Measurements from ENCODE around the gene MND1.

Gene MND1

DNA sequence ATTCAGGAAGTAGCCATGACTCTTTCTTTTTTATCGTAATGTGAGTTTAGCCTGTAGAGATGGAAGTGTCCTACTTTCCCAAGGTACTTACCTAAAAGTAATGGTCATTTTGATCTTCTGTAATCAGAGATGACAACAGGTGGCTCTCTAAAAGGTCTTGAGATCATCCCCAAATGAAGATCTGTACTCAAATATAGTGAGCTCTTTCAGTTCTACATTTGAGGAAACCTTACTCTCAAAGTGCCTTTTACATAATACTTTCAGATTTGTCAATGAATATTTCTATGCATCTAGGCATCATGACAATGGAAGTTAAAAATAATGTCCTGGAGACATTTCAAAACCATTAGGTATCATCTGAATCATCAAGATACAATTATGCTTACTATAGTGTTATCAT is 17.2 kb upstream of the MND1 start:
- Histone ChIP-seq H3K27ac (ENCODE audit: low read length) (no peak overlapping the region), H3K27me3 (ENCODE audit: insufficient read depth, low read length) (no peaks in the 10 kb centered on the region), H3K9me3 (ENCODE audit: insufficient read depth, low read depth, low read length) (no peaks in the 10 kb centered on the region), H3K36me3 (ENCODE audit: insufficient read depth, low read depth, low read length) (peaks cover 78% of the 10 kb centered on the region), H3K9ac (ENCODE audit: low read depth, low read length) (no peak overlapping the region), H3K4me1 (ENCODE audit: insufficient read depth, low read length) (no peaks in the 10 kb centered on the region), H3K4me3 (ENCODE audit: low read length) (no peak overlapping the region)

DNA sequence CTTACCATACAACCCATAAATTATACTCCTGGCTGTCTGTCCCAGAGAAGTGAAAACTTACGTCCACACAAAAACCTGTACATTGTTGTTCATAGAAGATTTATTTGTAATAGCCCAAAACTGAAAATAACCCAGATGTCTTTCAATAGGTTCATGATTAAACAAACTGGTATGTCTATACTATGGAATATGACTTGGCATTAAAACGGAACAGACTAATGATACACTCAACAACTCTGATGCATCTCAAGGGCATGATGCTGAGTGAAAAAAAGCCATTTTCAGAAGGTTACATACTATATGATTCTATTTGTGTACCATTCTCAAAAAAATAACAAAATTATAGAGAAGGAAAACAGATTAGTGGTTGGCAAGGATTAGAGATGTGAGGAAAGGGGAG is 11.6 kb upstream of the MND1 start:
- Histone ChIP-seq H3K9me3 (ENCODE audit: insufficient read depth, low read depth, low read length) (no peaks in the 10 kb centered on the region), H3K36me3 (ENCODE audit: insufficient read depth, low read depth, low read length) (peaks cover 76% of the 10 kb centered on the region), H3K27me3 (ENCODE audit: insufficient read depth, low read length) (no peaks in the 10 kb centered on the region), H3K4me1 (ENCODE audit: insufficient read depth, low read length) (peaks cover 6% of the 10 kb centered on the region; the same call in 1 of the 2 replicates), H3K27ac (ENCODE audit: low read length) (no peak overlapping the region), H3K9ac (ENCODE audit: low read depth, low read length) (no peak overlapping the region), H3K4me3 (ENCODE audit: low read length) (no peak overlapping the region)

DNA sequence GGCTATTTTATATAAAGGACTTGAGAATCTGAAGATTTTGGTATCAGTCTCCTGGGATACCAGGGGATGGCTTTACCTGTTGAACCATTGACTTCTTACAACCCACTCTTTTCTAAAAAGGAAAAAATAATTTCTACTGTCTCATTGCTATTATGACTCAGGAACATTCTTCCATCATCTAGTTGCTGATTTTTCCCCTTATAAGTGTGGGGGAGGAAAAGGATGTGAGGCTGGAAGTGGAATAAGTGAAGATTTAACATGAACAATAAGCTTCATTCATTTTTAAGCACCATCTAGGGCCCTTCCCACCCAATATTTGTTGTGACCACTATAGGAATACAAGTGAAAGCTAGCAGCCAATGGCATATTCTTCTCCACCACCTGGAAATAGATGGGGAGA is 10.6 kb upstream of the MND1 start:
- Histone ChIP-seq H3K9me3 (ENCODE audit: insufficient read depth, low read depth, low read length) (no peaks in the 10 kb centered on the region), H3K36me3 (ENCODE audit: insufficient read depth, low read depth, low read length) (peaks cover 69% of the 10 kb centered on the region), H3K27ac (ENCODE audit: low read length) (no peak overlapping the region)

DNA sequence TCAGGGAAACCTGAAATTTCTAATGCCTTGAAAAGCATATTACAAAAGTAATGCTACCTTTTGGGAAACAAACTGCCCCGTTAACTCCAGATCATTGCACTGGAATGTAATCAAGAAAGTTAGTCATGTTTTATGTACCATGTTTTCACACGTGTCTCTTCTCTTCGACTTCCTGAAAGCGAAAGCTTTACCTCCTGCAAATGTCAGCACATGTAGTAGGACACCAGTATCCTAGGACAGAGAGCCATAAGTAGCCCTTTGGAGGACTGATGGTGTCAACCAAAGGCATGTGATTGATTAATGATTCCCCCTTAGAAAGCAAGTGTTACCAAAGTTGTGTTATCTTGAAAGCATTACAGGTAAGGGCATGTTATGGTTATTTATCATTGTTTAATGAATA is 8.8 kb upstream of the MND1 start:
- Histone ChIP-seq H3K4me1 (ENCODE audit: insufficient read depth, low read length) (peaks cover 6% of the 10 kb centered on the region; the same call in 1 of the 2 replicates), H3K9ac (ENCODE audit: low read depth, low read length) (no peak overlapping the region), H3K27ac (ENCODE audit: low read length) (no peak overlapping the region), H3K27me3 (ENCODE audit: insufficient read depth, low read length) (no peaks in the 10 kb centered on the region), H3K4me3 (ENCODE audit: low read length) (no peak overlapping the region), H3K36me3 (ENCODE audit: insufficient read depth, low read depth, low read length) (peaks cover 62% of the 10 kb centered on the region; the same call in 1 of the 2 replicates), H3K9me3 (ENCODE audit: insufficient read depth, low read depth, low read length) (no peaks in the 10 kb centered on the region)

More for the DNA sequence above, 10.6 kb upstream of the MND1 start:
- Histone ChIP-seq H3K9ac (ENCODE audit: low read depth, low read length) (no peak overlapping the region), H3K4me1 (ENCODE audit: insufficient read depth, low read length) (peaks cover 6% of the 10 kb centered on the region; the same call in 1 of the 2 replicates), H3K27me3 (ENCODE audit: insufficient read depth, low read length) (no peaks in the 10 kb centered on the region), H3K4me3 (ENCODE audit: low read length) (no peak overlapping the region)

DNA sequence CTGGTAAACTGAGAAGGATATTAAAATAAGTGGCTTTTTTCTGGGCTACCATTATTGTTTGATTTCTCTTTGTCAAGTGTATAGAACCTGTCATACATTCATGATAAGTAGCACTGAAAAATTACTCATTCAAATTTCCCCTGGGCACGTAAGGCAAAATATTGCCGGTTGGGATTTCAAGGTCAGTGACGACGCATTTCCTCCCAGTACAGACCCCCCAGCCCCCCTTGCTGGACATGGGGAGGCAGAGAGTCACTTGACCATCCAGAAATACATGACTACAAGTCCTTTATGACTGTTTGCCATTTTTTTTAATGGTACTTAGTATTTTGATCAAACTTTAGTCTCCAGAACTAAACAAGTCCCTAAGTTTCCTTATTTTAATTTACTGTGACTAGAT is 6.8 kb upstream of the MND1 start:
- Histone ChIP-seq H3K9ac (ENCODE audit: low read depth, low read length) (no peak overlapping the region), H3K27me3 (ENCODE audit: insufficient read depth, low read length) (no peaks in the 10 kb centered on the region), H3K4me1 (ENCODE audit: insufficient read depth, low read length) (peaks cover 6% of the 10 kb centered on the region; the same call in 1 of the 2 replicates), H3K36me3 (ENCODE audit: insufficient read depth, low read depth, low read length) (peaks cover 48% of the 10 kb centered on the region; the same call in 1 of the 2 replicates), H3K9me3 (ENCODE audit: insufficient read depth, low read depth, low read length) (no peaks in the 10 kb centered on the region), H3K27ac (ENCODE audit: low read length) (no peak overlapping the region), H3K4me3 (ENCODE audit: low read length) (no peak overlapping the region)

DNA sequence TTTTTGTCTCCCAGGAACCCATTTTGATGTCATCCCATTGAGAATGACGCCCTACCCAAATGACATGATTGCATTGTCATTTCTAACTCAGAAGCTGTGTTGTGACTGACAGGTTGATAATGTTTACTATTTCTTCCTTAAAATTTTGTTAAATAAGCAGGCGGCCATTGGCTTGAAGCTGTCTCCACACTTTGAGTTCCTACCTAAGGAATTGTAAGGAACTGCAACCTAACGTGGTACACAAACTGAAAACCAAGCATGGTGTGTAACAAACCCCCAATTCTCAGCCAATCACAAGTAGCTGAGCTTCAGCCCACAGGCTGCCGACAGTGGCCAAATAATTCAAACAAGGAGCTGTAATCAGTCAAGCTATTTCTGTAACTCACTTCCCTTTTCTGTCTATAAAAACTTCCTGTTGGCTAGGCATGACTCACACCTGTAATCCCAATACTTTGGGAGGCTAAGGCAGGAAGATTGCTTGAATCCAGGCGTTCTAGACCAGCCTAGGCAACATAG is 2.9 kb upstream of the MND1 start:
- Histone ChIP-seq H3K27me3 (ENCODE audit: insufficient read depth, low read length) (no peaks in the 10 kb centered on the region), H3K4me1 (ENCODE audit: insufficient read depth, low read length) (peaks cover 9% of the 10 kb centered on the region; the same call in 1 of the 2 replicates), H3K9ac (ENCODE audit: low read depth, low read length) (no peak overlapping the region), H3K36me3 (ENCODE audit: insufficient read depth, low read depth, low read length) (peaks cover 17% of the 10 kb centered on the region; the same call in 1 of the 2 replicates), H3K9me3 (ENCODE audit: insufficient read depth, low read depth, low read length) (no peaks in the 10 kb centered on the region), H3K4me3 (ENCODE audit: low read length) (no peak overlapping the region), H3K27ac (ENCODE audit: low read length) (no peak overlapping the region)

DNA sequence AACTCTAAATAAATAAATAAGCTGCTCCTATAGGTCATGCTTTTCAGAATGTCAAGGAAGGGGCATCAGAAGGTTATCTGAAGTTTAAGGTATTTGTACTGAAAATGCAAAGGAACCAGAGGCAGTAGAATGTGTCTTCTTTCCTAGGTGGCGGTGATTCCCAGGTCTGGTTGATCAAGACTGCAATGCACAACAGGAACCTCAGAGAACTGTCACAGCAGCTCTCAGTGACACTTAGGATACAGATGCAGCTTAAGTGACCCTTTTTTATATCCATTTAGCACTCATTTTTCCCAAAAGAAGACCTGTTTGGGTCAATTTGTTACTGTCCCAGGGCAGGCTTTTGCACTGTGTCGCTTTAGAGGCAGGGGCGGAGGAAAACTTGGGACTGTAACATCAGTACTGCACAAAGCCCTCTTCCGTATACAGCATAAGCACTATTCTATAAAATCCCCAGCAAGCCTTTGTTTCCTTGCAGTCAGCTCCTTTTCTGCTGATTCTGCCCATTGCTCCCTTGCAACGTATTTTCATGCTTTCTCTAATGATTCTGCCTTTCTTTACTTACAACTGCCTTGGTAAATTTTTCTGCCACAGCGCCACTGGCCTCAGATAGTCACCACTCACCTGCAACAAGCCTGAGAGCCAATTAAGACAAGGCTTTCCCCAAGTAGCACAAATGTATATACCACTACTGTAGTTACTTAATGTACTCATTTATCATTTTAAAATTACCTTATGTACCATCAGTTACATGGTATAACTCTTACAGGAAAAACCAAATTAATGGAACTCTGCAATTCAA is 1.5 kb upstream of the MND1 start:
- H3K27me3 ChIP-seq (ENCODE audit: insufficient read depth, low read length): no peaks in the 10 kb centered on the region
- H3K36me3 ChIP-seq (ENCODE audit: insufficient read depth, low read depth, low read length): peaks cover 12% of the 10 kb centered on the region; the same call in 1 of the 2 replicates
- no peak overlapping the region for H3K9ac ChIP-seq (ENCODE audit: low read depth, low read length)
- H3K9me3 ChIP-seq (ENCODE audit: insufficient read depth, low read depth, low read length): no peaks in the 10 kb centered on the region
- H3K27ac ChIP-seq (ENCODE audit: low read length): no peak overlapping the region
- peaks cover 11% of the 10 kb centered on the region; the same call in 1 of the 2 replicates for H3K4me1 ChIP-seq (ENCODE audit: insufficient read depth, low read length)
- H3K4me3 ChIP-seq (ENCODE audit: low read length): no peak overlapping the region

DNA sequence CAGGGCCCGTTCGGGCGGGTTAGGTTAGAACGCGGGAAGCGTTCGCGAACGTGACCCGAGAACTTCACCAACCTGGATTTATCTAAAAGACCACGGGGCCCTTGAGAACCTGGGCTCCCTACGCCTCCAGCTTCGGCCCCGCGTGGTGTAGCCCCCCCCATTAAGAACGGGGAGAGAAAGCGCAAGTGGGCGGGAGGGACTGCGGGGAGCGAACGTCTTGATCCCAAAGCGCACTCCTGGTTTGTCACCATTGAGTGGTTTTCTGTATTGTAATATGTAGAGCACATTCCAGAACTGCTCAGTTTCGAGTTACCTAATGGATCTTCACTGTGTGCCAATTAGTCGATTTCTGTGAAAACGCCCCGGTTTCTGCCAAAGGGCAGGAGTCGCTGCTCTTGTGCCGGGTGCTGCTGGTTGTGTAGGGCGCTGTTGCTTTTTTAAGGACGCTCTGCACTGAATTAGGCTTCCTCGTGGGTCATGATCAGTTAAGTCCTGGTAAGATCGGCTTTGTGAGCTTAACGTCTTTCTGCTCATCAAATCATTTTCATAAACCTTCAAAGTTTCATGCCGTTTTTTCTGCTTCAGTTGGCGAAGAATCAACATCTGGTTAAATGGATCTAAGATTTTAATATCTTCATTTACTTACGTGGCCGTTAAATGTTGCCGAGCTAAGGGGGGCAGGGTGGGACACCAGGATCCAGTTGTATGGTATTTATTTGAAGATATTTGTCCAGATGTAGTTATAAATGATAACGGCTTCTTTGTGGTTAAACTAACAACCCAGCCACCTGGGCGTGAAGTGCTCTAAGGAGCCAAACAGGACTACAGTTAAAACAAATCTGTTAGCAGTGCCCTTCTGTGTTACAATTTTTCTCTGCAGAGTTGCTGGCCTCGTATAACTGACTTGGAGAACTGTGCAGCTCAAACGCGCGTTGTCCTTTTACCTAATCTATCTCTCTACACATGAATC is 809 bp downstream of the MND1 start:
- Histone ChIP-seq H3K27ac (ENCODE audit: low read length) (peak overlapping the region; percentile 79), H3K4me1 (ENCODE audit: insufficient read depth, low read length) (peaks cover 11% of the 10 kb centered on the region; the same call in 1 of the 2 replicates), H3K9me3 (ENCODE audit: insufficient read depth, low read depth, low read length) (no peaks in the 10 kb centered on the region), H3K36me3 (ENCODE audit: insufficient read depth, low read depth, low read length) (peaks cover 8% of the 10 kb centered on the region), H3K27me3 (ENCODE audit: insufficient read depth, low read length) (no peaks in the 10 kb centered on the region), H3K4me3 (ENCODE audit: low read length) (peak overlapping the region; percentile 80), H3K9ac (ENCODE audit: low read depth, low read length) (peak overlapping the region; percentile 95)

DNA sequence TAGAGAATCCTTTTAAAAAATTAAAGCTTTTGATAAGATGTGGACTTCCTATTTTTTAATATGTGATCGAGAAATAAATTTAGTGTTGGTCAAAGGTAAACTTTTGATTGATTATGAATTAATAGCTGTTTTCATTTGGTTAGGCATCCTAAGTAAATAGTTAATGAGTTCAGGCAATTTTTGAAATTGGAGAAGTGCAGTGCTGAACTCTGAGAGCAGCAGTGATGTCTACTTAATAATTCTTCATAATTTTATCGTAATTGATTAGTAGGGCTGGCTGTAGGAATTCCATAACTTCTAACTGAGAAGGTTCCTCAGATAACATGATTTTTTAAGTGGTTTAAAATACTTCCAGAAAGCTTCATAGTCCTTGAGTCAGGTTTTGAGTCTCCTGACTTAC is 1.5 kb downstream of the MND1 start:
- Histone ChIP-seq H3K4me3 (ENCODE audit: low read length) (peak overlapping the region; percentile 80), H3K36me3 (ENCODE audit: insufficient read depth, low read depth, low read length) (peaks cover 10% of the 10 kb centered on the region), H3K4me1 (ENCODE audit: insufficient read depth, low read length) (peaks cover 11% of the 10 kb centered on the region; the same call in 1 of the 2 replicates), H3K27ac (ENCODE audit: low read length) (no peak overlapping the region), H3K9ac (ENCODE audit: low read depth, low read length) (peak overlapping the region; percentile 95; the same call in 1 of the 2 replicates), H3K9me3 (ENCODE audit: insufficient read depth, low read depth, low read length) (no peaks in the 10 kb centered on the region), H3K27me3 (ENCODE audit: insufficient read depth, low read length) (no peaks in the 10 kb centered on the region)

DNA sequence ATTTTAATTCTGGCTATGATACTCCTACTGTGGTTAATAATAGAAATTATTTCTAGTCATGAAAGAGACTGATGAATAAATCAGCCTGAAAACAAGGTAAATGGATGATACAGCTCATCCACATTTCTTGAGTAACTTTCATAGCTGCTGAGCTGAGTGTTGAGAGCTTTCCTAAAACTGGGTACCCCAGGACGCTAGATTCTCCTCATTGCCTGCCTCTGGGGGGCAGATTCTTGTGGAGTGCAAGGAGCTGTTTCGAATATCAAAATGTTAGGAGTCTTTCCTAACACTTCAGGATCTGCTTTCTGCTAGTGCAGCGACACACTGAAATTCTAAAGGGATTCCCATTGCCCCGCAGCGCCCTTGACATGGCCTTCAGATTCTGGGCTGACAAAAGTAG is 2.1 kb downstream of the MND1 start:
- H3K4me1 ChIP-seq (ENCODE audit: insufficient read depth, low read length): peaks cover 11% of the 10 kb centered on the region; the same call in 1 of the 2 replicates
- no peaks in the 10 kb centered on the region for H3K27me3 ChIP-seq (ENCODE audit: insufficient read depth, low read length)
- H3K9me3 ChIP-seq (ENCODE audit: insufficient read depth, low read depth, low read length): no peaks in the 10 kb centered on the region
- H3K4me3 ChIP-seq (ENCODE audit: low read length): peak overlapping the region; percentile 80
- H3K27ac ChIP-seq (ENCODE audit: low read length): no peak overlapping the region
- H3K9ac ChIP-seq (ENCODE audit: low read depth, low read length): peak overlapping the region; percentile 34; the same call in 1 of the 2 replicates
- peaks cover 10% of the 10 kb centered on the region for H3K36me3 ChIP-seq (ENCODE audit: insufficient read depth, low read depth, low read length)

DNA sequence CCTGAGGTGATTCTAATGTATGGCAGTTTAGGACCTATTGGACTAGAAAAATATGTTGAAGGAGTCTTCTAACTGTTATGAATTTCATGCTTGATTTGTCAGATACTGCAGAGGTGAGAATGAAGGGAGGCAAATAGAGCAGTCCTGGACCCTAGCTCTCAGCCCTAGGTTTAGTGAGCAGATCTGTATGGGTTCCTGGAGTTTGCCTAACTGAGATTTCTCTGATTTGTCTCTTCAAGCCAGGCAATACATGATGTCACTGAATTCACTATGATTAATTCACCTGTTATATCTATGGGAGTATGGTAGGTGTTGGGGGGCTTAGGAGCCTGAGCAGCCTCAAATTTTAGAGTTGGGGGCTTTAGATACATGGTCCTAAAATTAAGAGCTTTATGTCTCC is 2.6 kb downstream of the MND1 start:
- H3K9ac ChIP-seq (ENCODE audit: low read depth, low read length): peak overlapping the region; percentile 34; the same call in 1 of the 2 replicates
- peaks cover 11% of the 10 kb centered on the region; the same call in 1 of the 2 replicates for H3K4me1 ChIP-seq (ENCODE audit: insufficient read depth, low read length)
- peak overlapping the region; percentile 80; the same call in 1 of the 2 replicates for H3K4me3 ChIP-seq (ENCODE audit: low read length)
- H3K9me3 ChIP-seq (ENCODE audit: insufficient read depth, low read depth, low read length): no peaks in the 10 kb centered on the region
- peaks cover 15% of the 10 kb centered on the region for H3K36me3 ChIP-seq (ENCODE audit: insufficient read depth, low read depth, low read length)
- H3K27ac ChIP-seq (ENCODE audit: low read length): no peak overlapping the region
- no peaks in the 10 kb centered on the region for H3K27me3 ChIP-seq (ENCODE audit: insufficient read depth, low read length)

Data from iPS-20b (cell line).